Neural cell (in vitro differentiated cells): Measurements from ENCODE around the gene AP5B1.

Source experiments
- CTCF ChIP-seq: fragments of 450-650 bp; IDR thresholded peaks from 2 replicates; pipeline ENCODE4 v1.5.1; 2014; ENCODE audit warnings: antibody characterized with exemption, mild to moderate bottlenecking, moderate library complexity; ENCODE audit not compliant: poor library complexity, severe bottlenecking
- EZH2 ChIP-seq: fragments of 200-600, 300-800 bp; shearing (Covaris generic), sonication (generic); IDR thresholded peaks from 2 replicates; pipeline ENCODE4 v1.6.1; 2014; ENCODE audit warnings: antibody characterized with exemption, low read length, borderline replicate concordance, mild to moderate bottlenecking; ENCODE audit not compliant: insufficient read depth, poor library complexity, severe bottlenecking

GRCh38 chr11:65773784-65774411 is 6.9 kb downstream of the AP5B1 start:
- TF ChIP-seq EZH2 (no peak), CTCF (no peak)
